Measurements from ENCODE around the gene SSR4.

Gene SSR4

GRCh38 chrX:153771415-153772315 lies 22.8 kb upstream of the SSR4 start:
- Histone ChIP-seq H3K4me2 (ENCODE audit: low read length) (no peak overlapping the region), H3K4me3 (ENCODE audit: low read length) (no peak overlapping the region), H3K27ac (ENCODE audit: low read depth, low read length) (no peak overlapping the region), H3F3A (ENCODE audit: control insufficient read depth, insufficient read depth) (no peaks in the 10 kb centered on the region), H3K4me1 (ENCODE audit: control insufficient read depth, low read length) (no peaks in the 10 kb centered on the region), H3K27me3 (ENCODE audit: control insufficient read depth, low read length) (no peaks in the 10 kb centered on the region), H3K9me3 (ENCODE audit: control insufficient read depth, insufficient read depth, low read length) (no peaks in the 10 kb centered on the region), H3K36me3 (ENCODE audit: control insufficient read depth, low read length) (no peaks in the 10 kb centered on the region), H3K9me2 (replicated peaks; ENCODE audit: control insufficient read depth, low read length) (no peaks in the 10 kb centered on the region), H3K79me2 (ENCODE audit: control insufficient read depth, low read length) (no peaks in the 10 kb centered on the region), H4K20me1 (ENCODE audit: control insufficient read depth, insufficient read depth, low read depth, low read length) (no peaks in the 10 kb centered on the region)
- no peak for TF ChIP-seq EZH2phosphoT487 (IDR thresholded peaks at IDR 0.05; ENCODE audit: borderline replicate concordance, low read length)
- TF ChIP-seq CTCF (IDR thresholded peaks at IDR 0.05; ENCODE audit: low read depth, low read length, poor library complexity, severe bottlenecking), result no peak

DNA sequence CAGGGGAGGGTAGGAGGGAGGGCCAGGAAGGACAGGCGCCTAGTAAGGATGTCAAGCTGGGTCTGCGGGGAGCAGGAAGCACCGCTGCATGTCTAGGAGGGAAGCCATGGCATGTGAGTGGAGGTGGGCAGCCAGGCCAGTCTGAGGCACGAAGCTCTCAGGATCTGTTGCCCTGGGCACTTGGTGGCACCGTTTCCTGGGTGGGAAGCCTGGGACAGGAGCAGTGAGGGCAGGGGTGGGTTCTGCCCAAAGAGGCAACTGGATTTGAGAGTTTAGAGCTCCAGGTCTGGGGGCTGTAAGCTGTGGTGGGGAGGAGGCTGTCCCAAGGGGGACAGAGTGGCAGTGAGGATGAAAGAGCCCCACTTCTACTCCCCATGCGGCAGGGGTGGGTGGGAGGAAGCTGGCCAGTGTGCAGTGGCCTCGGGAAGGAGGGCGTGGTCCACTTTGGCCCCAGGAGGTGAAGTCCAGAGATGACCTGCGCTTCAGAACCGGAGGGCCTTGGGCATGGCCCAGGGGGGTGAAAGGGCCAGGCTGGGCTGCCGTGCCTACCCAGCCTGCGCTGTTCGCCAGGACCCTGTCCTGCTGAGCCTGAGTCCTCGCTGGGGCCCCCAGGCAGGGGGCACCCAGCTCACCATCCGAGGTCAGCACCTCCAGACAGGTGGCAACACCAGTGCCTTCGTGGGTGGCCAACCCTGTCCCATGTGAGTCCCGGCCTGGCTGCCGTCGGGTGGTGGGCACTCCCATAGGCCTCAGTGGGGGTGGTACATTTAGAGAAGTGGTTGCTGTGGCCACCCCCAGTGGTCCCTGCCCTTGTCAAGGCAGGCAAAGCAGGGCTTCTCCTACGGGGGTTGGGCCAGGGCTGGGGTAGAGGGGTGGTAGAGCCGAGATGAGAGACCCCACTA lies 21.9 kb upstream of the SSR4 start:
- H4K20me1 ChIP-seq (ENCODE audit: control insufficient read depth, insufficient read depth, low read depth, low read length), result no peaks in the 10 kb centered on the region
- no peaks in the 10 kb centered on the region for H3K27me3 ChIP-seq (ENCODE audit: control insufficient read depth, low read length)
- H3K36me3 ChIP-seq (ENCODE audit: control insufficient read depth, low read length), result no peaks in the 10 kb centered on the region
- H3K27ac ChIP-seq (ENCODE audit: low read depth, low read length), result no peak overlapping the region
- TF ChIP-seq EZH2phosphoT487 (IDR thresholded peaks at IDR 0.05; ENCODE audit: borderline replicate concordance, low read length) (no peak), CTCF (IDR thresholded peaks at IDR 0.05; ENCODE audit: low read depth, low read length, poor library complexity, severe bottlenecking) (no peak)
- no peaks in the 10 kb centered on the region for H3K79me2 ChIP-seq (ENCODE audit: control insufficient read depth, low read length)
- H3K4me3 ChIP-seq (ENCODE audit: low read length), result no peak overlapping the region
- H3K4me2 ChIP-seq (ENCODE audit: low read length), result no peak overlapping the region
- no peaks in the 10 kb centered on the region for H3K4me1 ChIP-seq (ENCODE audit: control insufficient read depth, low read length)
- no peaks in the 10 kb centered on the region for H3K9me3 ChIP-seq (ENCODE audit: control insufficient read depth, insufficient read depth, low read length)
- no peaks in the 10 kb centered on the region for H3F3A ChIP-seq (ENCODE audit: control insufficient read depth, insufficient read depth)
- no peaks in the 10 kb centered on the region for H3K9me2 ChIP-seq (replicated peaks; ENCODE audit: control insufficient read depth, low read length)

GRCh38 chrX:153773218-153773611 lies 21.3 kb upstream of the SSR4 start:
- no peaks in the 10 kb centered on the region for H3K79me2 ChIP-seq (ENCODE audit: control insufficient read depth, low read length)
- TF ChIP-seq EZH2phosphoT487 (IDR thresholded peaks at IDR 0.05; ENCODE audit: borderline replicate concordance, low read length) (no peak), CTCF (IDR thresholded peaks at IDR 0.05; ENCODE audit: low read depth, low read length, poor library complexity, severe bottlenecking) (no peak)
- no peak overlapping the region for H3K27ac ChIP-seq (ENCODE audit: low read depth, low read length)
- no peaks in the 10 kb centered on the region for H4K20me1 ChIP-seq (ENCODE audit: control insufficient read depth, insufficient read depth, low read depth, low read length)
- no peak overlapping the region for H3K4me2 ChIP-seq (ENCODE audit: low read length)
- no peak overlapping the region for H3K4me3 ChIP-seq (ENCODE audit: low read length)
- no peaks in the 10 kb centered on the region for H3K9me2 ChIP-seq (replicated peaks; ENCODE audit: control insufficient read depth, low read length)
- H3K9me3 ChIP-seq (ENCODE audit: control insufficient read depth, insufficient read depth, low read length), result no peaks in the 10 kb centered on the region
- H3K36me3 ChIP-seq (ENCODE audit: control insufficient read depth, low read length), result no peaks in the 10 kb centered on the region
- H3K4me1 ChIP-seq (ENCODE audit: control insufficient read depth, low read length), result no peaks in the 10 kb centered on the region
- no peaks in the 10 kb centered on the region for H3F3A ChIP-seq (ENCODE audit: control insufficient read depth, insufficient read depth)
- H3K27me3 ChIP-seq (ENCODE audit: control insufficient read depth, low read length), result no peaks in the 10 kb centered on the region

All from DOHH2 (cell line).